Measurements from ENCODE around the gene TIPRL. TPM values are rescaled to one million over a fixed set of nuclear protein-coding genes. Genes with fewer than 3 reads are reported as not detected.

Gene TIPRL
- total and polyA plus RNA-seq, 2 of the 8 experiments (the other 6 are each of a cell fraction or from before 2014, with no cell fraction given) = 8.1 to 27.4 TPM

- TF ChIP-seq CBX5 (IDR thresholded peaks at IDR 0.05; ENCODE audit: low read depth, low read length) (no peak), SP1 (IDR thresholded peaks at IDR 0.05; ENCODE audit: low read depth, low read length) (no peak), POLR2A (IDR thresholded peaks at IDR 0.05; ENCODE audit: control extremely low read depth in 1 of 2, low read depth in 2 of 2, low read length in 2 of 2) (no peak), YY1 (IDR thresholded peaks at IDR 0.05; ENCODE audit: low read depth, low read length) (no peak), MAFK (IDR thresholded peaks at IDR 0.05; ENCODE audit: low read depth, low read length) (no peak), CREB1 (IDR thresholded peaks at IDR 0.05) (no peak)
- TF ChIP-seq, protein P1, sequence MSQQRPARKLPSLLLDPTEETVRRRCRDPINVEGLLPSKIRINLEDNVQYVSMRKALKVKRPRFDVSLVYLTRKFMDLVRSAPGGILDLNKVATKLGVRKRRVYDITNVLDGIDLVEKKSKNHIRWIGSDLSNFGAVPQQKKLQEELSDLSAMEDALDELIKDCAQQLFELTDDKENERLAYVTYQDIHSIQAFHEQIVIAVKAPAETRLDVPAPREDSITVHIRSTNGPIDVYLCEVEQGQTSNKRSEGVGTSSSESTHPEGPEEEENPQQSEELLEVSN (IDR thresholded peaks at IDR 0.05) = no peak
Observed at GRCh38 chr1:168235548-168235885, 56.8 kb downstream of the TIPRL start (continued).
